Cardiac fibroblast (primary cell): ENCODE results near the gene OR10K1.

Experiments used
- DNase-seq, 2 donors: peaks; one replicate each; pipeline versions ENCODE4 v3.0.0 to v3.0.0-alpha.2; 2010; ENCODE audit warnings: low read depth in 2 of 2
- H3K4me3 ChIP-seq, 2 donors: replicated peaks in 1 of 2; 1 replicate in 1 of 2; 2 replicates in 1 of 2; pipeline ENCODE4 v1.5.1; 2011; ENCODE audit warnings: low read depth in 2 of 2, low read length in 2 of 2, mild to moderate bottlenecking in 2 of 2, moderate library complexity in 1 of 2
- TF ChIP-seq, protein P1 (sequence below): IDR thresholded peaks from one replicate; pipeline ENCODE4 v1.5.1; 2011; ENCODE audit warnings: low read depth, mild to moderate bottlenecking, low read length, inconsistent platforms

OR10K1 gene

DNA sequence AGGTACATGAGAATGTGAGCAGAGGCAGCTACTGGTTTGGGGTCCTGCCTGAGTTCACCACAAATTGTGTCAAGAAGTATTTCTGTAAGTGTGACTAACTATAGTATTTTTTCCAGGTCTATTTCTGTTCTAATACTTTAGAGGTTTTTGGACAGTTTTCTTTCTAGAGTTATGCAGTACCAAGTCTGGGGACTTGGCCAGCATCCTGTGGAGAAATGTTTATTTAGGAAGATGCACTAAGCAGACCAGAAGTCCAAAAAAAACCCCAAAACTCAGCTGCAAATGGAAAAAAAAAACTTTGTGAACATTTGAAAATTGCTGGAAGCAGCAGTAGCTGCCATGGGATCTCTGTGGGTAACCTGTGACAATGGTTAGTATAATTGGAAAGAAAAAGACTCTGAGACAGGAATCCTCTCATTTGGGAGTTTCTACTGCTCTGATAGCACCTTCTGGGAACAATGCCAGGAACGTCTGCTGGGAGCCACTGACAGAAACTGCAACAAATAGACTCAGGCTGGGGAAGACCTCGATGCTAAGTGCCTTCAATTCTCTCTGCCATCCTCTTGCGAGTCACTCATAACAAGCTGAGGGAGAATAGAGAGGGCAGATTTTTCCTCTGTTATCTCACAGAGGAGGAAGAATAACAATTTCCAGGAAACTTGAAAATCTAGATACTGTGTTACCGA, 48.0 kb downstream of the OR10K1 start:
- TF ChIP-seq, protein P1, sequence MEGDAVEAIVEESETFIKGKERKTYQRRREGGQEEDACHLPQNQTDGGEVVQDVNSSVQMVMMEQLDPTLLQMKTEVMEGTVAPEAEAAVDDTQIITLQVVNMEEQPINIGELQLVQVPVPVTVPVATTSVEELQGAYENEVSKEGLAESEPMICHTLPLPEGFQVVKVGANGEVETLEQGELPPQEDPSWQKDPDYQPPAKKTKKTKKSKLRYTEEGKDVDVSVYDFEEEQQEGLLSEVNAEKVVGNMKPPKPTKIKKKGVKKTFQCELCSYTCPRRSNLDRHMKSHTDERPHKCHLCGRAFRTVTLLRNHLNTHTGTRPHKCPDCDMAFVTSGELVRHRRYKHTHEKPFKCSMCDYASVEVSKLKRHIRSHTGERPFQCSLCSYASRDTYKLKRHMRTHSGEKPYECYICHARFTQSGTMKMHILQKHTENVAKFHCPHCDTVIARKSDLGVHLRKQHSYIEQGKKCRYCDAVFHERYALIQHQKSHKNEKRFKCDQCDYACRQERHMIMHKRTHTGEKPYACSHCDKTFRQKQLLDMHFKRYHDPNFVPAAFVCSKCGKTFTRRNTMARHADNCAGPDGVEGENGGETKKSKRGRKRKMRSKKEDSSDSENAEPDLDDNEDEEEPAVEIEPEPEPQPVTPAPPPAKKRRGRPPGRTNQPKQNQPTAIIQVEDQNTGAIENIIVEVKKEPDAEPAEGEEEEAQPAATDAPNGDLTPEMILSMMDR, result no peak
- DNase-seq, result peak; percentile 5 to 12
- H3K4me3 ChIP-seq, result no peak overlapping the region

DNA sequence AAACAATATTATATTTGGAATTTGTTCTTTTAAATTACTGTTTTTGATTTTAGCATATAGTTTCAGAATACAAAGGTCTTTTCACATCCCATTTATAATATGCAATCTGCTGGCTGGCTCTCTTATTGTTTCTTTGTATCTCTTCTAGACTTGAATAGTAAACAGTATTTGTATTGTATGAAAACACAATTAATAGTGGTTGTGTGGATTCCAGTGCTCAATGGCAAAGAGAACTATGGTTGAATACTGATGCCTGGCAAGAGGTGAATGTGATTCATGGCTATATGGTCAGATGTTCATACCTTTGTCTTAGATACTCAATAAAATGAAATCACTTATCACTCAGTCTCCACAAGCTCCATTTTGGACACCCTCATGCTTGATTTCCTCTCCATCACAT, 55.3 kb downstream of the OR10K1 start:
- DNase-seq, result no peak
- TF ChIP-seq, protein P1, result no peak

More for the DNA sequence above, 55.3 kb downstream of the OR10K1 start:
- H3K4me3 ChIP-seq, result no peak overlapping the region
